ENCODE data around the gene ZNF554. TPM values are rescaled to one million over a fixed set of nuclear protein-coding genes. Genes with fewer than 3 reads are reported as not detected.

The ZNF554 gene
- polyA plus RNA-seq (ENCODE audit: insufficient read length in 10 of 10) = 1 to 10 TPM; 4.5 to 7.7 (median 5.3) TPM
- long read RNA-seq, donor 1 = 0 reads
- long read RNA-seq, donor 2 = 0 reads
- long read RNA-seq, donor 3 = 0 reads
- long read RNA-seq, donor 4 = 0 reads
- long read RNA-seq, donor 5, partial matches to known transcripts = 0 of 1 reads
- long read RNA-seq, donor 5, other reads (novel, unspliced or antisense) = 0 of 1 reads
- long read RNA-seq, donor 6, partial matches to known transcripts = 0 of 1 reads
- long read RNA-seq, donor 6, other reads (novel, unspliced or antisense) = 0 of 1 reads
- long read RNA-seq, donor 7 = 0 reads
- long read RNA-seq, donor 8, partial matches to known transcripts = 0 of 1 reads
- long read RNA-seq, donor 8, other reads (novel, unspliced or antisense) = 0 of 1 reads
- long read RNA-seq, donor 9 = 0 reads

DNA sequence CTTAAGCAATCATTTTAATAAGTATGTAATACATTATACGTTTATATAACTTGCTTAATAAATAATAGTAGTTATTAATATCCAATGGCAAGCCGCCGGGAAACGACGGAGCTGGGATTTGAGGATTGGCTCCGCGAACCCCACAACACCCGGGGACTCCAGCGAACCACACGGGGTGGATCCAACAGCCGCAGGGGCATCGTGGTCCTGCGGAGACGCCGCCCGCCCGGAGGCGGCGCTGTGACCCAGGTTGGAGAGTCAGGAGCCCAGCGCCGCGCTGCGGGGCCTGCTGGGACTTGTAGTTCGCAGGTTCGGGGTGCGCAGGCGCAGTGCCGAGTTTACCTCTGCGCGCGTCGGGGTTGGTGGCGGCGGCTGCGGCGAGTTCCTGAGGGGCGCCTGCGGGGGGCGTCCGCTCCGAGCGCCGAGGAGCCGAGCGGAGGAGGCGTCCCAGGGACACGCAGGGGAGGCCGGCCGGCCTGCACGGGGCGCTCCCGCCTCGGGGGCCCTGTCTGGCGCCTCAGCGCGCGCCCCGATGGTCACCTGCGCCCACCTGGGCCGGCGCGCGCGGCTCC, at the start of gene ZNF554:
TSS of gene ZNF554 (plus strand) at position 329 of the 572 bp plus-strand sequence. CDS start at position 533, 204 bp downstream.
- peak; percentile 94 to 98 (median 97) for DNase-seq

- peak; percentile 78 to 84 (median 82) for DNase-seq
Measured at GRCh38 chr19:2770055-2771013, 49.3 kb upstream of the ZNF554 start.

DNA sequence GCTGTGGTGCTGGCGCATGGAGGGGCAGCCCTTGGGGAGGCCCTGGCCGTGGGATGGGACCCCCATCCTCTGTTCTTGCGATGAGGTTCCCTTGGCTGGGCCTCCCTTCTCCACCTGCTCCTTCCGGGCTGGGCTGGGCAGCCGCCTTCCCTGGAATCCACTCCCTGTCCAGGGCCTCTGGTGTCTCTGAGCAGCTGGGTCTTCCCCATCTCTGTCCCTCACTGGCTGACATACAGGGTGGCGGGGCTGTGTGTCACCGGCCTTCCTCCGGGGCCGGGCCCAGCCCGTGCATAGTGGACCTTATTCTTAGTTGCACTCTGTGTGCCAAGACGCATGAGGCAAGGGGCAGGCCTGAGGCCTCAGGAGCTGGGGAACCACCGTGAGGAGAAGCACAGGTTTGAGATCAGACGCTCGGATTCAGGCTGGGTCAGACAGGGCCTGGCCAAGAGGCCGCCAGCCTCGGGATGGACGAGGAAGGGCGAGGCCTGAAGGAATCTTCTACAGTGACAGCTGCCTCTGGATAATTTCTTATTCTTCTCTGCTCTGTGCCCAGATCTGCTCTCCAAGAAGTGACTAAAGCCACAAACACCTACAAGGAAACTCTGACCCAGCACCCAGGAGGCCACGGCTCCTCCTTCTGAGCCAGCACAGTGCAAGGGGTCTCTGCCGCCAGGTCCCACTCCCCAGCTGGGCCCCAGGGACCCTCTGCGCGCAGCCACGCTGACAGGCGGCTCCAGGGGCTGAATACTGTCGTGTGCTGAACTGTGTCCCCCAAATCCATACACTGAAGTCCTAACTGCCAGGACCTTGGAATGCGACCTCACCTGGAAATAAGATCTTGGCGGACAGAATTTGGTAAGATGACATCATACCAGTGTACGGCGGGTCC, 47.6 kb upstream of the ZNF554 start:
- DNase-seq = peak; percentile 42 to 64 (median 59)

GRCh38 chr19:2774083-2774679, 45.5 kb upstream of the ZNF554 start:
- no peak for DNase-seq

DNA sequence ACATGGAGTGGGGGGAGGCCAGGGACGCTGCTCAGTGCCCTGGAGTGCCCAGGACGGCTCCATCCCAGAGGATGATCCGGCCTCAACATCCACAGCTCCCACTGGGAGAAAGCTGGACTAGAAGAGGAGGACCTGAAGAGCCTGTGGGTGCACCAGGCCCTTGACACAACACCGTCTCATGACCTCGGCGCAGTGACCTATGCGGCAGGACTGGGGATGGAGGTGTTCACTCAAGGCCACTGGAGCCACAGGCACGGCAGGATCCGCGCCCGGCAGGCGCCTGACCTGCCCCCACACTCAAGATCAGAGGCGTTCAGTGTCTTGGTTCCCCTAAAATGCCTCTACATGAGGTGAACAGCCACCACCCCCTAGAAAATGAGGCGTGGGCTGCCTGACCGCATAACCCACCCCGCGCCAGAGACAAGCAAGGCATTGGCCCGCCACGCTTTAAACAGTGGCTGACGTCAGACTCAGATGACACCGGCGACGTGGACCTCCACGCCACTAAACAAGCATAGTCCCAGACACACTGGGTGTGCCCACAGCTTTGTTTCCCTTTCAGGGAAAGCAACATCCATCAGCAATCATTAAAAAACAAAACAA, 44.6 kb upstream of the ZNF554 start:
- DNase-seq = no peak

DNA sequence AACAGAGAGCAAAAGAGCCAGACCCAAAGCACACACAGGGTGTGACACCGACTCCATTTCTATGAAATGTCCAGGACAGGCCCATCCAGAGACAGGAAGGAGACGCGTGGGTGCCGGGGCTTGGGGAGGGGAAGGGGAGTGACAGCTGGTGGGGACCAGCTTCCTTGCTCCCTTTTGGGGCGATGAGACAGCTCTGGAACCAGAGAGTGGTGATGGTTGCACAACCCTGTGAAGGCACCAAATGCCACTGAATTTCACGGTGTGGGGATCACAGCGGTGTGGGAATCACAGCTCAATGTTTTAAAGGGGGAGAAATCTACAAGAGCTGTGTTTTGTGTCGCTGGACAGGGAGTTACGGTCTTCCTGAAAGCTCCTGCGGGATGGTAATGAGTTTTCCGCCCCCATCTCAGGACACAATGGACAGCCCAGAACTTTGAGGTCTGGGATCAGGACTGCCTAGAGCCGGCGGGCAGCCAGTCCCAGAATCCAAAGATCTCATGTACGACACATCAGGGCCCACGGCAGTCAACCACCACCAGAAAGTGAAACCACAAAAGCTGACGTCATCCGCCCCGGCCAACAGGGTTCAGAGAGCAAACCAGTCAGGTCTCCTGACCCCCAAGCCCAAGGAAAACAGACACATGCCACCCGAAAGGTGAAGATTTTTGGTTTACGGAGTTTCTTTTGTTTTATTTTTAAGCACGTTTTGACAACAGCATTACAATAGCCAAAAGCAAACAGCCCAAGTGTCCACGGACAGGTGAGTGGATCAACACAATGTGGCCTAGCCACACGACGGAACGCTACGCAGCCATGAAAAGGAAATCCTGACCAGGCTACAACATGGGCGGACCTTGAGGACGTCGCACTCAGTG, 43.9 kb upstream of the ZNF554 start:
- DNase-seq = peak in 2 of 3 donors; percentile 14 to 38

GRCh38 chr19:2777952-2778683, 41.5 kb upstream of the ZNF554 start:
- DNase-seq = peak in 2 of 3 donors; percentile 30 to 51

DNA sequence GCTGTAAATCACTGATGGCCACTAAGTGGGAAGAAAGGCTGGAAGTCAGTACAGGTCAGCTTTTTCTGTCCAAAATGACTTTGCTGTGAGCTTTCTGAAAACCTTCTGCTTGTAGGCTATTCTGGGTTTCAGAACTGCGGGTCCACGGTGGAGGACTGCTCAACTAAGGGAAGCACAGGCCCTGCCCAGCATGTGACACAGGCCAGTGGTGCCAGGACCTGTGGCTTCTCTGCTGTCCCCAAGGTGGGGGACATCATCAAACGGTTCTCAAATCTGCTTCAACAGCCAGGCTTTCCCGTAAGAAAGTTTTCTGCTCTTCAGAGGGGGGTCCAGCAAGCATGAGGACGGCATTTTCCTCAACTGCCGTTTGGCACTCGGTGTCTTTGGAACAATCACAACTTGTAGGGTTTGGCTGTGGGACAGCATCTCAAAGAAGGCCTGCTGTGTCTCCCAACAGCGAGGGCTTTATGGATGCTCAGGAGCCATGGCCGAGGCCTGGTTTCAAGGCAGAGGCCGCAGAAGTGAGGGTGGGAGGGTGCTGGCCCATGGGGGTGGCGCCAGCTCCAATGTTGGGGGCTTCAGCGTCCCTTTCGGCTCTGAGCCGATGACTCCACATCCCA, 40.4 kb upstream of the ZNF554 start:
- DNase-seq = no peak

GRCh38 chr19:2780284-2780683, 39.4 kb upstream of the ZNF554 start:
- no peak for DNase-seq

GRCh38 chr19:2782329-2782935, 37.2 kb upstream of the ZNF554 start:
- DNase-seq = no peak

DNA sequence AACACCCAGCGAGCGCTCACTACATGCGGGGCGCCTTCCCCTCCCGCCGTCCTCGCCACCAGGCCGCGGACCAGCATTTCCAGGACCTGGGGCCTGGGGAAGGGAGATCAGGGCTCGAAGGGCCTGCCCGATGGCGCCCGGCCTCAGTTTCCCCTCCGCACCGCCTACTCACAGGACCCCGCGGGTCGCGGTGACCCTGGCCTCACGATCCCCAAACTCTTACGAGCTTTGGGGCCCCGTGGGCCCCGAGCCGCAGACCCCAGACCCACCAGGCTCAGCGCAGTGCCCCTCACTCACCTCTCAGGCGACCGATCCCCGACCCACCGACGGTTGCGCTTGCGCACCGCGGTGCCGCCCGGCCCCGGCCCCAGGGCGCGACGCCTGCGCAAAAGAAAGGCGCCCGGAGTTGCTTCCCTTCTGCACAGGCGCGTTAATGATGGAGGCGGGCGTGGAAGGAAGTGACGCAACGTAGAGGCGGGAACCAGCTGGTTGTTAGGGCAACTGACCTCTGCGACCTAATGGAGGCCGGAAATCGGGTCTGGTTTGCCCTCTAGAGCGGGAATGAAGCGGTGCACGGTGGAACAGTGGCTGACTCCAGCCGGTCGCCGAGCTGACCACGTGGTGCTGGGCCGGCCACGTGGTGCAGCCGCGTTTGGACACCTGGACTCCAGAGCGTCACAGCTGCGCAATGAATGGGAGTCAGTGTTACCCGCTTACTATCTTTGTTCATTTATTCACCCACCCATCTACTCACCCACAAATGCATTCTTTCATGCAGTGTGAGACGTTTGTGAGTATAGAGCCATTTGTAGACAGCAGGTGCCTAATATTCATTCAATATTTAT, 36.5 kb upstream of the ZNF554 start, which contains the start of gene SGTA:
TSS of gene SGTA (minus strand) at position 338 of the 845 bp plus-strand sequence. CDS start 14,205 bp downstream, outside the sequence.
- DNase-seq = peak; percentile 98 to 99 (median 98)

DNA sequence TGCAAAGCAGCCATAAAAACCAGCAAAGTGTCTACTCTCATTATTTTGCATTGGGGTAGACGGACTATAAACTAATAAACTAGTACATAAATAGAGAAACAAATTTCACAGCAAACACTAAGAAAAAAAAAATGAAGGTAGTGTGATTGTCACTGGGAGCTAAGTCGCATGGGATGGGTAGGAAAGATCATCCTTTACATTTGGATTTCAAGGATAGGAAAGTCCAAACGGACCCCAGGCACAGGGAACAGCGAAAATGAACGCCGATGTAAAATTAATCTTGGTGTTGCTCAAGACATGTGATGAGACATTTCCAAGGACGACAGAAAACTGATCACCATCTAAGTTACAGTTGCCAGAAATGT, 35.9 kb upstream of the ZNF554 start:
- no peak for DNase-seq

DNA sequence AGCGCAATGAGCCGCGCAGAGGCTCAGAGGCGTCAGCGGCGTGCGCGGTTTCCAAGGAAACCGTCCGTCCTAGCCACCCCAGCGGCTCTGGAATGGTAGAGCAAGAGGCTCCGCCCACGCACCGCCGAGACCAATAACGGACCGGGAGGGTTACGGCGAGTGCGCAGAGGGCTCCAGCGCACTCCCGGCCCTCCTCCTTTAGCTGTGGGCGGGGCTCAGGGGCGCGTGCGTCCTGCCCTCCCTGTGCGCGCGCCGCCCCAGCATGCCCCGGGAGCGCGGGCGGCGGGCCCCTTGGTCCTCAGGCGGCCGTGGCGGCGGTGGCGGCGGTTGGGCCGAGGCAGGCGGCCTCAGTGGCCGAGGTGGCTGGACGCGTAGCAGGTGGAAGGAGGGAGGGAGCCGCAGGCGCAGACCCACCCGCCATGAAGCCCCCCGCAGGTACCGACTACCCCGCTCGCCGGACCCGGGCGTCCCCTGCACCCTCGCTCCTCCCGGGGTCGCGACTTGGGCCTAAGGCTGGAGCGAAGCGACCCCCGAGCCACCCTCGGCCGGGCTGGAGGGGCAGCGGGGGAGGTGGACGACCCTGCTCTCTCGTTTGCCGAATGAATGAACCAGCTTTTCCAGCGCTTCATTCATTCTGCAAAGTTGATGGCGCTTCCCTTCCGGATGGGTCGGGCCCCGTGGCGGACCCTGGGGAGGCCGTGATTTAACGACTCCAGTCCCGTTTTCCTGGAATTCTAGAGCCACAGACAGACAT, 34.2 kb upstream of the ZNF554 start, which contains the start of gene THOP1:
TSS of gene THOP1 (plus strand) at position 260 of the 754 bp plus-strand sequence. CDS start at position 420, 160 bp downstream.
- peak; percentile 99 to 100 (median 99) for DNase-seq

DNA sequence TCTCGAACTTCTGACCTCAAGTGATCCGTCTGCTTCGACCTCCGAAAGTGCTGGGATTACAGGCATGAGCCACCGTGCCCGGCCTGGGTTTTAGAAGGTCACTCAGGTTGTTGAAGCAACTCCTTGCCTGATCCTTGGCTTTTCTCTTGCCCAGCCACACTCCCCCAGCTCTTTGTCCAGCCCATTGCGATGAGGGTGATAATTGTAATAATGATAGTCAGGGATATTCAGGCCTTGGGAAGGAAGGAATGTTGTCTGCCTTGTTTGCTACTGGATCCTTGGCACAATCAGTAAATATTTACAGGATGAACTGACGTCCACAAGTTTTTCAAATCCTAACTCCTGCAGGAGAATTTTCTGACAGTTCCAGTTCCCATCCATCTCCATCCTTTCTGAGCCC, 32.6 kb upstream of the ZNF554 start:
- DNase-seq = no peak

DNA sequence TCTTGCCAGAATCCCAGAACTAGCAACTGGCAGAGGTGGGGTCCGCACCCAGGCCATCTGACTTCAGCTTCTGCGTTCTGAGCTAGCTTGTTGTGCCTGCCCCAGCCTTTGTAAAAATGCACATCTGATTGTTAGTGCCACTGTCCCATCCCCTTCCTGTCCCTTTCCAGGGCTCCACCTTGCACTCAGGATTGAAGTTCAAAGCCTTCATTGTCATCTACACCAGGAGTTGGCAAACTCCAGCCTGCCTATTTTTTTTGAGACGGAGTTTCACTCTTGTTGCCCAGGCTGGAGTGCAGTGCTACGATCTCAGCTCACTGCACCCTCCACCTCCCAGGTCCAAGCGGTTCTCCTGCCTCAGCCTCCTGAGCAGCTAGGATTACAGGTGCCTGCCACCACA, 31.4 kb upstream of the ZNF554 start:
- DNase-seq = no peak

GRCh38 chr19:2790194-2790556, 29.5 kb upstream of the ZNF554 start:
- no peak for DNase-seq

All from muscle of back (tissue), 13 donors.